Mammary epithelial cell (primary cell): ENCODE measurements around the gene GPHB5.

ENCODE experiments used
- CTCF ChIP-seq, 2 donors: IDR thresholded peaks in 1 of 2; conservative IDR thresholded peaks in 1 of 2; 2 replicates each; pipeline ENCODE4 v1.5.1; 2011 to 2012; ENCODE audit warnings: inconsistent platforms in 2 of 2, low read length in 2 of 2, mild to moderate bottlenecking in 2 of 2, control low read depth in 1 of 2, low read depth in 1 of 2; ENCODE audit not compliant: insufficient read depth in 1 of 2; ENCODE audit errors: extremely low read depth in 1 of 2
- EZH2 ChIP-seq: IDR thresholded peaks from 2 replicates; pipeline ENCODE4 v1.6.1; 2012; ENCODE audit warnings: low read length, inconsistent platforms, borderline replicate concordance

GRCh38 chr14:63287666-63288483 is 30.9 kb downstream of the GPHB5 start:
- TF ChIP-seq CTCF (conservative IDR thresholded peaks at IDR 0.05 in 1 of 2, IDR thresholded peaks at IDR 0.05 in 1 of 2; ENCODE audit: extremely low read depth in 1 of 2, insufficient read depth in 1 of 2, low read depth in 1 of 2, low read length in 2 of 2) (no peak), EZH2 (no peak)
